GM21381 (cell line): Measurements from ENCODE around the gene SPATA21.
A peak's percentile ranks its signal among the peaks of the same experiment; 100 is the strongest.

Experiments
- ATAC-seq: cut with Tn5 transposase; IDR thresholded peaks from one replicate; pipeline ENCODE4 v1.9.1; 2021; ENCODE audit warnings: mild to moderate bottlenecking, moderate library complexity; ENCODE audit not compliant: unreplicated experiment

The SPATA21 gene

GRCh38 chr1:16451841-16452528, 14.8 kb upstream of the SPATA21 start:
- ATAC-seq, result no peak

DNA sequence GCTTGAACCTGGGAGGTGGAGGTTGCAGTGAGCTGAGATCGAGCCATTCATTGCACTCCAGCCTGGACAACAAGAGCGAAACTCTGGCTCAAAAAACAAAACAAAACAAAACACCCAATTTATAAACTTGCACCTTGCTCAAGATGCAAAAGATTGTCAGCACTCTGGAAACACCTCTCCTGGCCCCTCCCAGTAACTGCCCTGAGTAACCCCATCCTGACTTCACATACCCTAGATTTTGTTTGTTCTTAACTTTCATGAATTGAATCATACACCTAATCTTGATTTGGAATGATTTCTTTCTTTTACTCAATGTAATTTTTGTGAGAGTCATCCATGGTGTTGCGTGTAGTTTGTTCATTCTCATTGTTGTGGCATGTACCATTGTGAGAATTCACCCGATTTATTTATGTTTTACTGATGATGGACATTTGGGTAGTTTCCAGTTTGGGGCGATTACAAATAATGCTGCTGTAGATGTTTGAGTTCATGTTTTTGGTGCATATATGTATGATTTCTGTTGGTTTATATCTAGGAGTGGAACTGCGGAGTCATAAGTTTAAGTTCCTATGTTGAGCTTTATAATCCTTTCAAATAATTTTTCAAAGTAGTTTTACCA, 13.7 kb upstream of the SPATA21 start:
- no peak for ATAC-seq

DNA sequence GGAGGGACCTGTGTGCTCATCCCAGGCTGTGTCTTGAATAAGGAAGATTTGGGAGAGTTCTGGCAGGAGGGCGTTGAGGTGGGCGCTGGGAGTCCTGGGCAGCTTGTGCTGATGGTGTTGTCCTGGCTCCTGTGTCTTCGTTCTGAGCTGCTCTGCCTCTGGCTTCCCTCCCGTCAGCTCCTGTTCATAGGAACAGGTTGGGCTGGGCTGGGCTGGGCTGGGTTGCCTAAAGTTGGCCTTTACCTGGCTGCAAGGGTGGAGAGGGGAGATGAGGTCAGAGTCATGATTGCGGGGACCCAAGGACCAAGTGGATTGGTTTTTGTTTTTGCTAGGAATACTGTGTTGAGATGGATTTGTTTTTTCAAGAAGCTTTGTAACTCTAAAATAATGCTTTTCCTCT, 12.4 kb upstream of the SPATA21 start:
- no peak for ATAC-seq

DNA sequence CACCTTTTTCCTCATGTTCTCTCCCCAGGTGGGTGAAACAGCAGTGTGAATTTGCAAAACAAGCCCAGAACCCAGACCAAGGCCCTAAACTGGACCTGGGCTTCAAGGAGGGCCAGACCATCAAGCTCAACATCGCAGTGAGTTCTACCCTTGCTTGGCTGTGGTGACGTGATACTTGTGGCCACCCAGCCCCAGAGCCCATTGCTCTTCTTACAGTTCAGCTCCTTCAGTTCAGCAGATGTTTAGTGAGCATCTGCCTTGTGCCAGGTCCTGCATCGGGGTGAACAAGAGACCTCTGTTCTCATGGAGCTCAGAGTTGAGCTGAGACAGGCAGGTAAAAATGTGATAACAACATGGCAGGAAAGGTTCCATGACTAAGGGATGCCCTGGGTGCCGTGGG, 11.8 kb upstream of the SPATA21 start:
- no peak for ATAC-seq

GRCh38 chr1:16447641-16448040, 10.4 kb upstream of the SPATA21 start:
- ATAC-seq, result no peak

DNA sequence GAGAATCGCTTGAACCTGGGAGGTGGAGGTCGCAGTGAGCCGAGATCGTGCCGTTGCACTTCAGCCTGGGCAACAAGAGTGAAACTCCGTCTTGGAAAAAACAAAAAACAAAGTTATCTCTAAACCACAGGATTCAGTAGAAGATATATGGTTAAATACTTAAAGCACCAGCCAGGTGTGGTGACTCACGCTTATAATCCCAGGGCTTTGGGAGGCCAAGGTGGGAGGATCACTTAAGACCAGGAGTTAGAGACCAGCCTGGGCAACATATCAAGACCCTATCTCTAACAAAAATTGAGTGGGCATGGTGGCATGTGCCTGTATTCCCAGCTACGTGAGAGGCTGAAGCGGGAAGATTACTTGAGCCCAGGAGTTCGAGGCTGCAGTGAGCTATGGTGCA, 8.9 kb upstream of the SPATA21 start:
- no peak for ATAC-seq

GRCh38 chr1:16445052-16445451, 7.8 kb upstream of the SPATA21 start:
- ATAC-seq, result no peak

GRCh38 chr1:16443975-16444770, 6.9 kb upstream of the SPATA21 start:
- ATAC-seq, result no peak

- no peak for ATAC-seq
These were observed 5.7 kb upstream of the SPATA21 start for GRCh38 chr1:16442941-16443340.

GRCh38 chr1:16442265-16442664, 5.0 kb upstream of the SPATA21 start:
- ATAC-seq, result no peak

GRCh38 chr1:16441282-16441665, 4.0 kb upstream of the SPATA21 start:
- no peak for ATAC-seq

- ATAC-seq, result peak; percentile 88
These were observed 3.5 kb upstream of the SPATA21 start, which contains the start of gene NECAP2 for GRCh38 chr1:16440470-16441281. NECAP2 (plus strand) TSS chr1:16440724; CDS start chr1:16440762, 38 bp downstream.

- ATAC-seq, result peak; percentile 25
These were observed 2.9 kb upstream of the SPATA21 start for GRCh38 chr1:16440131-16440469.

- ATAC-seq, result no peak
These were observed 1.7 kb upstream of the SPATA21 start for GRCh38 chr1:16438924-16439323.

DNA sequence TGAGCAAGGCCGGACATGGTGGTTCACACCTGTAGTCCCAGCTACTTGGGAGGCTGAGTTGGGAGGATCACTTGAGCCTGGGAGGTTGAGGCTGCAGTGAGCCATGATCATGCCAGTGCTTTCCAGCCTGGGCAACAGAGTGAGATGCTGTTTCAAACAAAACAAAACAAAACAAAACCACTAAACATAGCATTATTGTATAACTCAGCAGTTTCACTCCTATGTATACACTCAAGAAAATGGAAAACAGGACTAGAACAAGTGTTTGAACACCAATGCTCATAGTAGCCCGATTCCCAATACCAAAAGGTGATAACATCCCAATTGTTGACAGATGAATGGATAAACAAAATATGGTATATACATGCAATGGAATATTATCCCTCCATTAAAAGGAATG, 1.3 kb upstream of the SPATA21 start:
- no peak for ATAC-seq

DNA sequence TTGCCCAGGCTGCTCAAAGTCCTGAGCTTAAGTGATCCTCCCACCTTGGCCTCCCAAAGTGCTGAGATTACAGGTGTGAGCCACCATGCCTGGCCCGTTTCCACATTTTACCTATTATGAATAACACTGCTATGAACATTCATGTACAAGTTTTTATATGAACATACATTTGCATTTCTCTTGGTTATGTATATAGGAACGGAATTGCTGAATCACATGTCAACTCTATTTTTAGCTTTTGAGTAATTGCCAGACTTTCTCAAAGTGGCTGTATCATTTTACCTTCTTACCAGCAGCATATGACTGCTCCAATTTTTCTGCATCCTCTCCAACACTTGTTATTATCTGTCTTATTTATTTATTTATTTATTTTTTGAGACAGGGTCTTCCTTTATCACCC, 2.7 kb downstream of the SPATA21 start:
- ATAC-seq, result no peak

- no peak for ATAC-seq
These were observed 3.2 kb downstream of the SPATA21 start for GRCh38 chr1:16434007-16434406.

- no peak for ATAC-seq
These were observed 4.2 kb downstream of the SPATA21 start for GRCh38 chr1:16433030-16433429.

- ATAC-seq, result no peak
These were observed 6.6 kb downstream of the SPATA21 start for GRCh38 chr1:16430606-16431005.

- ATAC-seq, result no peak
These were observed 11.8 kb downstream of the SPATA21 start for GRCh38 chr1:16425125-16426025.
